Gastroesophageal sphincter (tissue), 4 donors: ENCODE data around the gene IRX6. TPM values are rescaled to one million over a fixed set of nuclear protein-coding genes. Genes with fewer than 3 reads are reported as not detected.

Source experiments
- ATAC-seq: fragments of 150-250 bp; one replicate; pipeline ENCODE4 v1.9.1; 2016; ENCODE audit warnings: mild to moderate bottlenecking, moderate library complexity
- H3K27ac ChIP-seq, 4 donors: fragments of 200-600 bp; sonication (generic) in 3 of 4; 1 replicate in 3 of 4; 2 replicates in 1 of 4; pipeline ENCODE4 v1.5.1; 2016 to 2019
- H3K27me3 ChIP-seq: fragments of 200-600 bp; sonication (generic); one replicate; pipeline ENCODE4 v1.5.1; 2019
- H3K36me3 ChIP-seq, 2 donors: fragments of 200-600 bp; sonication (generic); one replicate each; pipeline ENCODE4 v1.5.1; 2019; ENCODE audit warnings: control low read depth in 1 of 2
- H3K4me1 ChIP-seq, 3 donors: fragments of 200-600 bp; sonication (generic); 1 replicate in 2 of 3; 2 replicates in 1 of 3; pipeline ENCODE4 v1.5.1; 2016 to 2019; ENCODE audit warnings: control low read depth in 2 of 3
- H3K4me3 ChIP-seq, 2 donors: fragments of 200-600 bp; sonication (generic); one replicate each; pipeline ENCODE4 v1.5.1; 2019; ENCODE audit warnings: mild to moderate bottlenecking in 1 of 2, moderate library complexity in 1 of 2
- H3K9me3 ChIP-seq, 3 donors: fragments of 200-600 bp; sonication (generic); one replicate each; pipeline ENCODE4 v1.5.1; 2017 to 2019; ENCODE audit warnings: control low read depth in 2 of 3
- CTCF ChIP-seq, 4 experiments: fragments of 200-600 bp in 2 of 4; fragments of 450-650 bp in 2 of 4; sonication (generic) in 1 of 4; IDR thresholded peaks; one replicate each; pipeline ENCODE4 v1.5.1; 2017 to 2019; ENCODE audit warnings: antibody characterized with exemption in 4 of 4, mild to moderate bottlenecking in 2 of 4, moderate library complexity in 2 of 4
- EP300 ChIP-seq: sonication (generic); formaldehyde crosslinking; IDR thresholded peaks from one replicate; pipeline ENCODE4 v1.6.1; 2017; ENCODE audit warnings: antibody characterized with exemption, mild to moderate bottlenecking
- POLR2A ChIP-seq, 2 donors: fragments of 450-650 bp; IDR thresholded peaks; one replicate each; pipeline ENCODE4 v1.6.1; 2017; ENCODE audit warnings: antibody characterized with exemption in 2 of 2, mild to moderate bottlenecking in 2 of 2, moderate library complexity in 1 of 2
- POLR2AphosphoS5 ChIP-seq: sonication (generic); formaldehyde crosslinking; IDR thresholded peaks from one replicate; pipeline ENCODE4 v1.6.1; 2017; ENCODE audit warnings: antibody characterized with exemption
- WGBS, 2 donors: methylation state at CpG; one replicate each; pipeline ENCODE4 v1.1.5; 2018; ENCODE audit warnings: low coverage in 1 of 2; 5-methylcytosine and 5-hydroxymethylcytosine counted together
- total RNA-seq, 4 donors: library from RNA; depleted of rRNA; stranded (reverse); fragments of >200 nt; gene quantifications; one replicate each; pipeline ENCODE4 v1.1.0, GENCODE V29; 2016

The IRX6 gene
- total RNA-seq, 4 donors from 2014 or later: 0.12 to 0.64 TPM; not detected in 2

- H3K4me3 ChIP-seq: no peak overlapping the region
- TF ChIP-seq POLR2A (IDR thresholded peaks at IDR 0.05) (no peak), EP300 (no peak), POLR2AphosphoS5 (no peak), CTCF (IDR thresholded peaks at IDR 0.05) (no peak)
- H3K4me1 ChIP-seq: no peaks in the 10 kb centered on the region
- WGBS, 2 donors: 0 to 34% methylated on average over 1 to 3 of the region's 4 CpGs
- peaks cover 14% of the 10 kb centered on the region for H3K27me3 ChIP-seq
- H3K36me3 ChIP-seq: no peaks in the 10 kb centered on the region
- peaks cover 0 to 7% (median 0%) of the 10 kb centered on the region in 3 donors for H3K9me3 ChIP-seq
- H3K27ac ChIP-seq: no peak overlapping the region
- ATAC-seq: no peak
Observed at GRCh38 chr16:55294931-55295342, 29.1 kb upstream of the IRX6 start.

- Histone ChIP-seq H3K4me3 (no peak overlapping the region), H3K36me3 (no peaks in the 10 kb centered on the region), H3K27me3 (peaks cover 30% of the 10 kb centered on the region), H3K4me1 (no peaks in the 10 kb centered on the region), H3K27ac (no peak overlapping the region), H3K9me3 (peaks cover 0 to 5% (median 0%) of the 10 kb centered on the region in 3 donors)
- TF ChIP-seq CTCF (IDR thresholded peaks at IDR 0.05) (no peak), EP300 (no peak)
- 59 to 80% methylated on average over 5 to 9 of the region's 10 CpGs for WGBS, 2 donors
- no peak for ATAC-seq
Observed at GRCh38 chr16:55297062-55297909, 26.7 kb upstream of the IRX6 start.

GRCh38 chr16:55297910-55298479 lies 26.0 kb upstream of the IRX6 start:
- no peak overlapping the region for H3K4me3 ChIP-seq
- WGBS, 2 donors: 0 to 36% methylated on average over 1 of the region's 1 CpG
- H3K27me3 ChIP-seq: peaks cover 37% of the 10 kb centered on the region
- no peaks in the 10 kb centered on the region for H3K4me1 ChIP-seq
- no peak for TF ChIP-seq CTCF (IDR thresholded peaks at IDR 0.05)
- no peak for ATAC-seq
- no peaks in the 10 kb centered on the region for H3K36me3 ChIP-seq
- no peak overlapping the region for H3K27ac ChIP-seq
- peaks cover 0 to 5% (median 0%) of the 10 kb centered on the region in 3 donors for H3K9me3 ChIP-seq

GRCh38 chr16:55301385-55302008 lies 22.5 kb upstream of the IRX6 start:
- Histone ChIP-seq H3K4me1 (no peaks in the 10 kb centered on the region), H3K27me3 (peaks cover 58% of the 10 kb centered on the region), H3K36me3 (no peaks in the 10 kb centered on the region), H3K27ac (no peak overlapping the region), H3K9me3 (peaks cover 0 to 5% (median 0%) of the 10 kb centered on the region in 3 donors), H3K4me3 (no peak overlapping the region)
- no peak for ATAC-seq
- no peak for TF ChIP-seq POLR2A (IDR thresholded peaks at IDR 0.05)
- no peak for TF ChIP-seq POLR2AphosphoS5
- no peak for TF ChIP-seq EP300
- TF ChIP-seq CTCF (IDR thresholded peaks at IDR 0.05): no peak
- 28 to 32% methylated on average over 7 to 11 of the region's 11 CpGs for WGBS, 2 donors
